HL-60 (cell line): ENCODE measurements around the gene CER1.

Experiments used
- POLR2AphosphoS5 ChIP-seq: IDR thresholded peaks from 2 replicates; pipeline ENCODE4 v1.6.1; 2012; ENCODE audit warnings: low read depth
- TF ChIP-seq, protein P1 (sequence below): IDR thresholded peaks from one replicate; pipeline ENCODE4 v1.5.1; 2011; ENCODE audit warnings: low read length, control low read depth, inconsistent platforms; ENCODE audit not compliant: insufficient read depth

DNA sequence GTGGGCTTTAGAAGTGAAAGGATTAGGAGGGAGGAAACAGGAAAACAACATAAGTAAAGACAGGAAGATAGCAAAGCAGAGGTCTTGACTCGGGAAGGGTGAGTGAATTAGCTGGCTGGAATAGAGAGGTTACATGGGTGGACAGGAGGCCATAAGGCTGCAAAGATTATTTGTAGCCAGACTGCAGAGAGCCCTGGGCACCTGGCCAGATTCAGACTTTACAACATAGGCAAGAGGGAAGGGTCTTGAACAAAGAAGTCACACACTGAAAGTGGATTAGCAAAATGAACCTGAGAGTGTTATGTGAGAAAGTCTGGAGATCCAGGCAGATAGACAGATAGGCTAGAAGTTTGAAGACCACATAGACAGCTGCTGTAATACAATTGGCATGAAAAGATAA, 29.7 kb upstream of the CER1 start:
- TF ChIP-seq, protein P1, sequence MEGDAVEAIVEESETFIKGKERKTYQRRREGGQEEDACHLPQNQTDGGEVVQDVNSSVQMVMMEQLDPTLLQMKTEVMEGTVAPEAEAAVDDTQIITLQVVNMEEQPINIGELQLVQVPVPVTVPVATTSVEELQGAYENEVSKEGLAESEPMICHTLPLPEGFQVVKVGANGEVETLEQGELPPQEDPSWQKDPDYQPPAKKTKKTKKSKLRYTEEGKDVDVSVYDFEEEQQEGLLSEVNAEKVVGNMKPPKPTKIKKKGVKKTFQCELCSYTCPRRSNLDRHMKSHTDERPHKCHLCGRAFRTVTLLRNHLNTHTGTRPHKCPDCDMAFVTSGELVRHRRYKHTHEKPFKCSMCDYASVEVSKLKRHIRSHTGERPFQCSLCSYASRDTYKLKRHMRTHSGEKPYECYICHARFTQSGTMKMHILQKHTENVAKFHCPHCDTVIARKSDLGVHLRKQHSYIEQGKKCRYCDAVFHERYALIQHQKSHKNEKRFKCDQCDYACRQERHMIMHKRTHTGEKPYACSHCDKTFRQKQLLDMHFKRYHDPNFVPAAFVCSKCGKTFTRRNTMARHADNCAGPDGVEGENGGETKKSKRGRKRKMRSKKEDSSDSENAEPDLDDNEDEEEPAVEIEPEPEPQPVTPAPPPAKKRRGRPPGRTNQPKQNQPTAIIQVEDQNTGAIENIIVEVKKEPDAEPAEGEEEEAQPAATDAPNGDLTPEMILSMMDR: no peak
- no peak for TF ChIP-seq POLR2AphosphoS5
